D721Med (cell line): ENCODE measurements around the gene ZNF592.

ENCODE experiments used
- DNase-seq: peaks from one replicate; pipeline ENCODE4 v3.0.0; 2011; ENCODE audit warnings: low spot score; ENCODE audit not compliant: insufficient read length
- FAIRE-seq: peaks from 2 replicates; lab custom pipeline; 2011; peaks lifted over from hg19 to GRCh38; lab: Jason Lieb, UNC
- TF ChIP-seq, protein P1 (sequence below): IDR thresholded peaks from 2 replicates; pipeline ENCODE4 v1.5.1; 2012; ENCODE audit warnings: mild to moderate bottlenecking, control low read depth; ENCODE audit not compliant: insufficient read depth; ENCODE audit errors: missing control alignments

Gene ZNF592

DNA sequence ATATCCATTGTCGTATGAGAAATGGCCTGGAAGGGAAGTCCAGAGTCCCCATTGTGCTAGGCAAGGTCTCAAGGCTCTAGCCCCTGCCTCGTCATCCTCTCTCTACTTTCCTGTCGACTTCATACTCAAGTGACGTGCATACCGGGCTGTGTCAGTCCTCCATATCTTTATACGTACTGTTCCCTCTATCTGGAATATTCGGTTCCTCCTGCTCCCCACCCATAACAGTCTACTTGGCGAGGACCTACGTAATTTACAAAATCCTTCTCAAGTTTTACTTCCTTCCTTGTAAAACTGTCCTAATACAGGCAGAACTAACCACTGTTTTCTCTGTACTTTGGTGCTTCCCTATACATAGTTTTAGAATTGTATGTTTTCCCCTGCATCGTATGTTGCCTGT is 66.5 kb downstream of the ZNF592 start:
- TF ChIP-seq, protein P1, sequence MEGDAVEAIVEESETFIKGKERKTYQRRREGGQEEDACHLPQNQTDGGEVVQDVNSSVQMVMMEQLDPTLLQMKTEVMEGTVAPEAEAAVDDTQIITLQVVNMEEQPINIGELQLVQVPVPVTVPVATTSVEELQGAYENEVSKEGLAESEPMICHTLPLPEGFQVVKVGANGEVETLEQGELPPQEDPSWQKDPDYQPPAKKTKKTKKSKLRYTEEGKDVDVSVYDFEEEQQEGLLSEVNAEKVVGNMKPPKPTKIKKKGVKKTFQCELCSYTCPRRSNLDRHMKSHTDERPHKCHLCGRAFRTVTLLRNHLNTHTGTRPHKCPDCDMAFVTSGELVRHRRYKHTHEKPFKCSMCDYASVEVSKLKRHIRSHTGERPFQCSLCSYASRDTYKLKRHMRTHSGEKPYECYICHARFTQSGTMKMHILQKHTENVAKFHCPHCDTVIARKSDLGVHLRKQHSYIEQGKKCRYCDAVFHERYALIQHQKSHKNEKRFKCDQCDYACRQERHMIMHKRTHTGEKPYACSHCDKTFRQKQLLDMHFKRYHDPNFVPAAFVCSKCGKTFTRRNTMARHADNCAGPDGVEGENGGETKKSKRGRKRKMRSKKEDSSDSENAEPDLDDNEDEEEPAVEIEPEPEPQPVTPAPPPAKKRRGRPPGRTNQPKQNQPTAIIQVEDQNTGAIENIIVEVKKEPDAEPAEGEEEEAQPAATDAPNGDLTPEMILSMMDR: no peak
- no peak for DNase-seq
- no peak for FAIRE-seq

DNA sequence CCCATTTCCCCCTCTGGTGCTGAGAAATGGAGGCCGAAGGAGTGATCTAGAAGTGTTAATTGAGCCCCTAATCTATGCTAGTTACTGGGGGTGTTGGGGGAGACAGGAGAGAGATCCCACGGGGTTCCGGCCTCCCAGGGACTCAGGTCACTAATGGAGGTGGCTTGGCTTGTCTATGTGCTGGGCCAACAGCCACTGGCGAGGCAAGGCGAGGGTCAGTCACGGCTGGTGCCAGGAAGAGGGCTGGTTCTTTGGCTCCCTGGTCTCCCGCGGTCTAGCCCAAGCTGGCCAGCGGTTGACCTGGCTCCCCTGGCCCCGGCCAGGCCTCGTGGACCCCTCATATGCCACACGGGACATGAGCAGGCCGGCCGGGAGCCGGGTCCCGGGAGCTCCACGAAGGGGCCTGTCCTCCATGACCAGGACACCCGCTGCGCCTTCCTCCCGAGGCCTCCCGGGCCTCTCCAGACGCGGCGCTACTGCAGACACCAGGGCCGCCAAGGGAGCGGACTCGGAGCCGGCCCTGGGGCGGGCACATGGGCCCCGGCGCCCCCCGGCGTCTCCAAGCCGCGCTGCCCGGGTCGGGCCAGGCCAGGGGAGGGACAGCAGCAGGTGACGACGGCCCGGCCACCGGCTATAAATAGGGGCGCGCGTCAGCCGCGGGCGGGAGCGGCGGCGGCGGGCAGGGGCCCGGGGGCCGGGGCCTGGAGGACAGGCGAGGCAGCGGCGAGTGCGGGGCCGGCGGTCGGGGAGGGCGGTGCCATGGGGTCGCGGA is 68.5 kb downstream of the ZNF592 start, which contains the start of gene ALPK3:
Gene ALPK3 (plus strand): TSS at position 663 of the 772 bp plus-strand sequence. CDS start 97 bp downstream, at position 760.
- DNase-seq: no peak
- TF ChIP-seq, protein P1: no peak
- FAIRE-seq: no peak

DNA sequence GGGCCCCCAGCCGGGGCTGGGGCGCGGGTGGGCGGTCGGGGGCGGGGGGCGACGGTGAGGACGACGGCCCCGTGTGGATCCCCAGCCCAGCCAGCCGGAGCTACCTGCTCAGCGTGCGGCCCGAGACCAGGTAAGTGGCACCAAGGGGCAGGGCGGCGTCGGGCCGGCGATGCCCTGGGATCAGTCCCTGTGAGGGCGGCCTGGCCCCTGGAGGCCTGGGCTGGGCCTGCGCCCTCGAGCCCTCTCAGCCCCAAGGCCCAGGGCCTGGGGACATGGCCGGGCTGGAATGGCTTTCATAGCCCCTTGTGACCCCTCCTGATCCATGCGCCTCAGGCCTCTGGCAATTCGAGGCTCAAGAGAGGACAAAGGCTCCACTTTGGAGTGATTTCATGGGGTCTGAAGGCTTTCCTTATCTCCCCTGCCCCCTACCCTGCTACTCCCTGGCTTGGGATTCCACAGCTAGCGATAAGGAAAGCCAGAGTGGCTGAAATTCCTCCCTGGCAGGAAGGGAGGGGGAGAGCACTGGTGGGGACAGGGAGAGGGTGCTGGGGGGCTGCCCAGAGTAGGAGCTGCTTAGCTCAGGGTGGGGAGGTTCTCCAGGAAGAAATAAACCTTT is 69.2 kb downstream of the ZNF592 start:
- TF ChIP-seq, protein P1: no peak
- FAIRE-seq: no peak

DNA sequence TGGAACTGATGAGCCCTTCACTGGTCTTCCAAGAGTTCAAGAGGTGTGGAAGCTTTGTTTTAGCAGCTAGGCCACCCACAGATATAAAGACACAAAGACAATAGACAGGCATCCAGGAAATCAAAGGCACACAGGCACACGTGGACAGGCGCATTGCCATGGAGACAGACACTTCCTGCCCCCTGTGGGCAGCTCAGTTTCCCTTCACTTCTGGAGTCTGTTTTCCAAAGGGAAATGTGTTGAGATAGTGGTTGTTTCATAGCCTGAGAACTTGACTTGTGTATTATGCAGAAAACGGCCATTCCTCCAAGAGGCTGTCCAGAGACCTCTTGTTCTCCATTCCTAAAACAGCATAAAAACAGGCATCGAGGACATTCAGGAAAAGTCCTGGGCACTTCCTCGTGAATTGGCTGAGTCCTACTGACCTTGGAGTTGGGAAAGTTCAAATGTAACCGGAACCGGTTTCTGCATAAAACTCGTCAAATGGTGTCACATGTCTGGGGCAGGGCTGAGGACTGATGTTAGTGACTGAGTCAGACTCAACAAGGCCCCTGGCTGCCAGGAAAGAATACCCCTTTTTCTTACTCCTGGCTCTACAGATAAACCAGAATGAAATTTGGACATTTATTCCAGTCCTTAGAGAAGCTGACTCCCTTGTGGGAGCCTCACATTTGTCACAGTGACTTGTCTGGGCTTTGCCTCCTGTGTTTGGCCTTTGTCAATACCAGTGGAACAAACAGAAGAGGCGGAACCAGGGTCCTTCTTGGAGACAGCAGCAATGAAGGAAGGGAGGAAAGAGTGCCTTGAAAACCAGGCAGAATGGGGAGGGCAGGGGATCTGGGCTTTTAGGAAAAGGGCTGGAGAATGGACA is 70.1 kb downstream of the ZNF592 start:
- TF ChIP-seq, protein P1: no peak
- DNase-seq (no peak), FAIRE-seq (no peak)

More for the DNA sequence above, 69.2 kb downstream of the ZNF592 start:
- DNase-seq: no peak

DNA sequence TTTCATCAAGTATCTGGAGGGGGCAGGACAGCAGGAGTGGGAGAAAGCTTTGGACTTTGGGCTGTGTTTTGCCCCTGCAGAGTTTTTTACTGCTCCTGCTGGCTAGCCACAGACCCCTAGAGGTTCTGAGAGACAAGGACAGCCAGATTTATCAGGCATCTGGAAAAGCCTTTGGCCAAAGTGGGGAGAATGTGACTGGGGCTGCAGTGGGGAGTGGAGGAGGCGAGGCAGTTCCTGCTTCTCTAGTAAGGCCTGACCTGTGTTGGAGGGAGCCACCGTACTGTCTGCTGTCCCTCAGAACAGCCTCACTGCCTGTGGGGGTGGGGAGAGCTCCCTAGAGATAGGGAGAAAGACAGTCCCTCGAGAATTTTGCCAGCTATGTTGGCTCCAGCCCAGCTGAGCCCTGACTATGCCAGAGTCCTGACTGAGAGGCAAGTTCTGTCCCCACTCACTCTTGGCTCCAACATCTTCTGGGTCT is 70.9 kb downstream of the ZNF592 start:
- TF ChIP-seq, protein P1: no peak
- DNase-seq (no peak), FAIRE-seq (no peak)

DNA sequence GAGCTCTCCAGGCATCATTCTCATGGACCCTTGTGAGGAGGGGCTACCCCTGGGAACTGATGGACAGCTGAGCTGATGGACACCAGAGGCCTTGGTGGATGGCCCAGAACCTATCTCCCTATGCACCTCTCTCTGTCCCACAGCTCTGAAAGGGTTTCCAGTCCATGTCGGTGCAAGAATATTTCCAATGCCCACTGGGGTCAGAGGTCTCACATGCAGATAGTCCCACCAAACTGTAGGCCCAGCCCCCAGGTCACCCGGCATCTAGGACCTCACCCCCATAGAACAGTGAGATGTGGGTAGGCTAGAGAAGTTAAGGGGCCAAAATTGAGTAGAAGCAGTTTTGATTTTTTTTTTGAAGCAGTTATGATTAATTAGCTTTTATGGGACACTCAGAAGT is 71.4 kb downstream of the ZNF592 start:
- TF ChIP-seq, protein P1: no peak
- FAIRE-seq: no peak
- no peak for DNase-seq
